Measurements from ENCODE around the gene RIPPLY3. TPM values are rescaled to one million over a fixed set of nuclear protein-coding genes. Genes with fewer than 3 reads are reported as not detected.
"Not testable (repeated sequence)": the region's sequence is repeated elsewhere in the genome, so short reads cannot be mapped to it uniquely, and the experiment has no call there.

RIPPLY3 gene
- total and polyA plus RNA-seq, 2 of the 13 experiments (the other 11 are each of a cell fraction or from before 2014, with no cell fraction given), result 0.09 to 2.9 TPM

DNA sequence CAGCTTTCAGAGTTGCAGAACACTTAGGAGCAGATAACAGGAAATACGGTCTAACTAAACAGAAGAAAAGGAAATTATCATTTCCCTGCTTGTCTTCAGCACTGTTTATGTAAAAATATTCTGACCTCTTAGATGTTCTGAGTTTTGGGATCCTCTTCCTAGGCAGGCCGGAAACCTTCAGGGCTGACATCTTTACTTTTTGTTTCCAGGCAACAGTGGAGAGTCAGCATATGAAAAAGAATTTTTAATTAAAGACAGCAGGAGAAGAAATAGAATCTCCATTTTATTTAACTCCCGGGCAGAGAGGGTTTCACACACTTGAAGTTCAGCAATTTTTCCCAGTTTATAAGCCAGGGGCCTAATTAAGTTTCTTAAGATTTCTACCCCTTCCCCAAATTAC is 5.1 kb upstream of the RIPPLY3 start (continued):
- TF ChIP-seq PRDM10 (CRISPR knock-in tag; IDR thresholded peaks at IDR 0.05; ENCODE audit: low read depth) (no peak), ZGPAT (CRISPR knock-in tag; IDR thresholded peaks at IDR 0.05) (no peak), SP140L (CRISPR knock-in tag; IDR thresholded peaks at IDR 0.05; ENCODE audit: borderline replicate concordance) (no peak)

DNA sequence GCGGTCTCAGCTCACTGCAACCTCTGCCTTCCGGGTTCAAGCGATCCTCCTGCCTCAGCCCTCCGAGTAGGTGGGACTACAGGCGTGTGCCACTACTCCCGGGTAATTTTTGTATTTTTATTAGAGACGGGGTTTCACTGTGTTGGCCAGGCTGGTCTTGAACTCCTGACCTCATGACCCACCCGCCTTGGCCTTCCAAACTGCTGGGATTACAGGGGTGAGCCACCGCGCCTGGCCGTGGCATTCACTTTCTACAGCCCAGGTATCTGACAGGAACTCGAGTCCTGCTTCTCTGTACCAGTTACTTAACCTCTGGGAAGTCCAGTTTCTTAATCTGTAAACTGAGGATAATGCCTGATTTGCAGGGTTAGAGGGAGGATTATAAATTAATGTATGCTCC is 3.7 kb upstream of the RIPPLY3 start:
- WGBS (ENCODE audit: low lambda C conversion rate), result 7% methylated on average over 12 of the region's 12 CpGs
- H3K9ac ChIP-seq (ENCODE audit: insufficient read depth, low read depth, low read length); H3K27me3 ChIP-seq (ENCODE audit: control insufficient read depth in 1 of 2, insufficient read depth in 2 of 2, low read length in 2 of 2); H3K9me3 ChIP-seq (ENCODE audit: low read length); H3K79me2 ChIP-seq (ENCODE audit: insufficient read depth, low read length); H4K20me1 ChIP-seq (ENCODE audit: insufficient read depth, low read length); in situ Hi-C loops (cut with HindIII; ENCODE audit: extremely low pct_ligation_motif_present, low pct_unique_long_range_greater_than_20kb); intact Hi-C loops (cut with micrococcal nuclease; ENCODE audit: unreplicated experiment); H3K36me3 ChIP-seq (replicated peaks in 1 of 2; ENCODE audit: control insufficient read depth in 1 of 2, insufficient read depth in 2 of 2, low read length in 2 of 2); FAIRE-seq; BruUV-seq (replicated peaks); CTCF ChIA-PET (ENCODE audit: low intra/inter-chr PET ratio, low total read pairs); H3K27ac ChIP-seq (ENCODE audit: extremely low read length, insufficient read depth, low read length); DNase-seq (ENCODE audit: low spot score): not testable (repeated sequence)
- POLR2A ChIA-PET, result interaction anchor here (2.3 kb wide), 1 partner anchor 14 kb away, joined by 5 read pairs; no protein-coding TSS in a partner anchor
- Histone ChIP-seq H3K4me1 (ENCODE audit: insufficient read depth, low read length) (peaks cover 23% of the 10 kb centered on the region), H3K4me2 (ENCODE audit: low read depth, low read length) (peak overlapping the region; percentile 67), H3K4me3 (replicated peaks in 1 of 3; ENCODE audit: insufficient read depth in 1 of 3, low read depth in 2 of 3, low read length in 3 of 3) (peak overlapping the region in 2 of 3 experiments; percentile 7 to 55; a peak in 3 of 6 replicates), H2AFZ (ENCODE audit: low read length) (peak overlapping the region; percentile 32)
- TF ChIP-seq ELF1 (CRISPR knock-in tag; IDR thresholded peaks at IDR 0.05), result 0 out of 2 replicates have a peak, but pooled peaks have one; percentile 16
- TF ChIP-seq ZNF770 (CRISPR knock-in tag; IDR thresholded peaks at IDR 0.05), result 0 out of 2 replicates have a peak, but pooled peaks have one; percentile 17
- peak; percentile 7; the same call in 1 of the 2 replicates for TF ChIP-seq ZMYM3 (CRISPR knock-in tag; IDR thresholded peaks at IDR 0.05)
- 0 out of 2 replicates have a peak, but pooled peaks have one; percentile 27 for TF ChIP-seq ZSCAN25 (CRISPR knock-in tag; IDR thresholded peaks at IDR 0.05)
- TF ChIP-seq ZNF121 (CRISPR knock-in tag; IDR thresholded peaks at IDR 0.05), result peak; percentile 39; the same call in 1 of the 2 replicates
- ATAC-seq, result 0 out of 3 replicates have a peak, but pooled peaks have one; percentile 24

All from HepG2 (cell line).